HG03571 (cell line): ENCODE results near the gene MYLIP.
"Not testable (repeated sequence)": the region's sequence is repeated elsewhere in the genome, so short reads cannot be mapped to it uniquely, and the experiment has no call there.

ENCODE experiments used
- ATAC-seq: cut with Tn5 transposase; IDR thresholded peaks from one replicate; pipeline ENCODE4 v1.9.1; 2021; ENCODE audit not compliant: unreplicated experiment

The MYLIP gene

GRCh38 chr6:16168858-16169257 lies 40.0 kb downstream of the MYLIP start:
- no peak for ATAC-seq

GRCh38 chr6:16171400-16171799 lies 42.5 kb downstream of the MYLIP start:
- ATAC-seq: no peak

- no peak for ATAC-seq
Measured at GRCh38 chr6:16173167-16173940, 44.5 kb downstream of the MYLIP start.

GRCh38 chr6:16174416-16175078 lies 45.7 kb downstream of the MYLIP start:
- ATAC-seq: no peak

GRCh38 chr6:16176600-16176999 lies 47.7 kb downstream of the MYLIP start:
- ATAC-seq: not testable (repeated sequence)

GRCh38 chr6:16177881-16178280 lies 49.0 kb downstream of the MYLIP start:
- ATAC-seq: no peak

- no peak for ATAC-seq
Measured at GRCh38 chr6:16178351-16178750, 49.5 kb downstream of the MYLIP start.

- no peak for ATAC-seq
Measured at GRCh38 chr6:16179063-16179462, 50.2 kb downstream of the MYLIP start.

- no peak for ATAC-seq
Measured at GRCh38 chr6:16179970-16180431, 51.1 kb downstream of the MYLIP start.

- no peak for ATAC-seq
Measured at GRCh38 chr6:16180696-16181438, 52.0 kb downstream of the MYLIP start.

GRCh38 chr6:16181439-16182297 lies 52.8 kb downstream of the MYLIP start:
- ATAC-seq: no peak

- no peak for ATAC-seq
Measured at GRCh38 chr6:16183187-16183664, 54.3 kb downstream of the MYLIP start.

GRCh38 chr6:16184129-16184528 lies 55.2 kb downstream of the MYLIP start:
- ATAC-seq: peak; percentile 64

GRCh38 chr6:16184551-16184950 lies 55.7 kb downstream of the MYLIP start:
- ATAC-seq: no peak

- no peak for ATAC-seq
Measured at GRCh38 chr6:16187176-16187575, 58.3 kb downstream of the MYLIP start.

- ATAC-seq: no peak
Measured at GRCh38 chr6:16190214-16190613, 61.3 kb downstream of the MYLIP start.

- no peak for ATAC-seq
Measured at GRCh38 chr6:16196260-16196983, 67.5 kb downstream of the MYLIP start.

GRCh38 chr6:16196984-16197546 lies 68.2 kb downstream of the MYLIP start:
- no peak for ATAC-seq
